SW480 (cell line): ENCODE data around the gene CERS6.
"Not testable (repeated sequence)": the region's sequence is repeated elsewhere in the genome, so short reads cannot be mapped to it uniquely, and the experiment has no call there.

Source experiments
- DNase-seq: peaks from one replicate; pipeline ENCODE4 v3.0.0-alpha.2; 2016; ENCODE audit warnings: low spot score

The CERS6 gene

GRCh38 chr2:168468354-168468753 lies 12.3 kb downstream of the CERS6 start:
- no peak for DNase-seq

- DNase-seq: no peak
These were observed 13.4 kb downstream of the CERS6 start for GRCh38 chr2:168469281-168469988.

GRCh38 chr2:168470320-168471162 lies 14.5 kb downstream of the CERS6 start:
- DNase-seq: no peak

- DNase-seq: no peak
These were observed 15.0 kb downstream of the CERS6 start for GRCh38 chr2:168471163-168471475.

GRCh38 chr2:168475636-168476035 lies 19.6 kb downstream of the CERS6 start:
- no peak for DNase-seq

GRCh38 chr2:168478206-168478605 lies 22.1 kb downstream of the CERS6 start:
- no peak for DNase-seq

GRCh38 chr2:168480356-168480755 lies 24.3 kb downstream of the CERS6 start:
- no peak for DNase-seq

- DNase-seq: no peak
These were observed 24.9 kb downstream of the CERS6 start for GRCh38 chr2:168480825-168481585.

GRCh38 chr2:168482269-168482668 lies 26.2 kb downstream of the CERS6 start:
- no peak for DNase-seq

GRCh38 chr2:168482952-168483831 lies 27.1 kb downstream of the CERS6 start:
- DNase-seq: no peak

- DNase-seq: no peak
These were observed 30.4 kb downstream of the CERS6 start for GRCh38 chr2:168486477-168486876.

GRCh38 chr2:168490015-168490874 lies 34.2 kb downstream of the CERS6 start:
- DNase-seq: peak; percentile 55

- DNase-seq: no peak
These were observed 35.0 kb downstream of the CERS6 start for GRCh38 chr2:168490946-168491605.

- not testable (repeated sequence) for DNase-seq
These were observed 35.7 kb downstream of the CERS6 start for GRCh38 chr2:168491728-168492127.

- not testable (repeated sequence) for DNase-seq
These were observed 37.1 kb downstream of the CERS6 start for GRCh38 chr2:168493219-168493618.

GRCh38 chr2:168494190-168494711 lies 38.2 kb downstream of the CERS6 start:
- DNase-seq: no peak

- no peak for DNase-seq
These were observed 39.5 kb downstream of the CERS6 start for GRCh38 chr2:168495524-168495923.

- no peak for DNase-seq
These were observed 40.8 kb downstream of the CERS6 start for GRCh38 chr2:168496906-168497305.

GRCh38 chr2:168499500-168499899 lies 43.4 kb downstream of the CERS6 start:
- DNase-seq: no peak

GRCh38 chr2:168500516-168500915 lies 44.4 kb downstream of the CERS6 start:
- DNase-seq: peak; percentile 12
